Erythroblast (primary cell): ENCODE measurements around the gene TCF3.

Experiments used
- GATA1 ChIP-seq: IDR thresholded peaks from 2 replicates; pipeline ENCODE4 v1.6.1; 2011; ENCODE audit warnings: low read depth, mild to moderate bottlenecking, control low read depth, low read length, moderate library complexity
- POLR2A ChIP-seq: IDR thresholded peaks from 2 replicates; pipeline ENCODE4 v1.6.1; 2011; ENCODE audit warnings: mild to moderate bottlenecking, low read length

- no peak for TF ChIP-seq POLR2A
- no peak for TF ChIP-seq GATA1
These were observed 1.9 kb upstream of the TCF3 start for GRCh38 chr19:1654178-1654792.
